GM12878 (cell line): ENCODE measurements around the gene SDK2. TPM values are rescaled to one million over a fixed set of nuclear protein-coding genes. Genes with fewer than 3 reads are reported as not detected.

Source experiments
- ATAC-seq: fragments of 200-7000 bp; cut with Tn5 transposase; 3 replicates; pipeline ENCODE4 v1.9.1; 2020; ENCODE audit warnings: mild to moderate bottlenecking, moderate library complexity
- BruUV-seq: library from RNA; stranded (reverse); fragments of 400-500 nt; replicated peaks from 2 replicates; lab custom pipeline; 2021; lab: Mats Ljungman, UMichigan
- CTCF ChIA-PET: fragments of 300-600 bp; sonication (Branson Sonifier 250); formaldehyde crosslinking; extraction: SDS; loops from one replicate; lab custom pipeline; 2021; ENCODE audit warnings: inconsistent platforms; lab: Yijun Ruan, JAX
- POLR2A ChIA-PET: fragments of 350-600 bp; formaldehyde crosslinking; extraction: SDS; loops from one replicate; lab custom pipeline; 2021; ENCODE audit warnings: inconsistent platforms; lab: Charles Lee
- RAD21 ChIA-PET: fragments of 300-600 bp; sonication (Branson Sonifier 250); formaldehyde crosslinking; loops from one replicate; lab custom pipeline; 2023; ENCODE audit warnings: antibody characterized with exemption; ENCODE audit not compliant: unreplicated experiment; lab: Charles Lee
- SMC1A ChIA-PET: fragments of 300-600 bp; sonication (Branson Sonifier 250); formaldehyde crosslinking; loops from one replicate; lab custom pipeline; 2023; ENCODE audit not compliant: unreplicated experiment, uncharacterized antibody; lab: Charles Lee
- DNase-seq: peaks from one replicate; pipeline ENCODE4 v3.0.0-alpha.2; 2011; ENCODE audit warnings: low read depth, low spot score
- FAIRE-seq: peaks from 3 replicates; lab custom pipeline; 2011; peaks lifted over from hg19 to GRCh38; lab: Jason Lieb, UNC
- H2AFZ ChIP-seq: 2 replicates; pipeline ENCODE4 v1.6.0; 2011; ENCODE audit warnings: low read depth, low read length, control low read depth; ENCODE audit not compliant: control insufficient read depth
- H3K27ac ChIP-seq: 2 replicates; pipeline ENCODE4 v1.5.1; 2011; ENCODE audit warnings: control low read depth; ENCODE audit not compliant: control insufficient read depth, insufficient read depth
- H3K27me3 ChIP-seq, 2 experiments: replicated peaks in 1 of 2; 2 replicates each; pipeline versions ENCODE4 v1.6.0 to v1.6.1; 2011; ENCODE audit warnings: low read length in 1 of 2; ENCODE audit not compliant: control insufficient read depth in 2 of 2, insufficient read depth in 2 of 2
- H3K36me3 ChIP-seq, 2 experiments: 2 replicates each; pipeline ENCODE4 v1.5.1; 2011; ENCODE audit warnings: low read length in 1 of 2; ENCODE audit not compliant: control insufficient read depth in 2 of 2, insufficient read depth in 2 of 2
- H3K4me1 ChIP-seq: 2 replicates; pipeline ENCODE4 v1.6.1; 2011; ENCODE audit warnings: mild to moderate bottlenecking, low read length, moderate library complexity, mixed read lengths; ENCODE audit not compliant: control insufficient read depth, insufficient read depth
- H3K4me2 ChIP-seq: 2 replicates; pipeline ENCODE4 v1.6.0; 2011; ENCODE audit warnings: control low read depth; ENCODE audit not compliant: control insufficient read depth, insufficient read depth
- H3K4me3 ChIP-seq: fragments of 200-600 bp; sonication (generic); 2 replicates; pipeline ENCODE4 v1.5.1; 2016
- H3K79me2 ChIP-seq: 2 replicates; pipeline ENCODE4 v1.6.0; 2011; ENCODE audit warnings: low read length; ENCODE audit not compliant: control insufficient read depth, insufficient read depth
- H3K9ac ChIP-seq: 2 replicates; pipeline ENCODE4 v1.8.0; 2011; ENCODE audit warnings: low read length, control low read depth, mixed read lengths; ENCODE audit not compliant: control insufficient read depth, insufficient read depth
- H3K9me3 ChIP-seq: replicated peaks from 3 replicates; pipeline ENCODE4 v1.5.1; 2011; ENCODE audit warnings: mild to moderate bottlenecking, low read length; ENCODE audit not compliant: control insufficient read depth, insufficient read depth
- H4K20me1 ChIP-seq: 2 replicates; pipeline ENCODE4 v1.6.0; 2011; ENCODE audit not compliant: control insufficient read depth, insufficient read depth
- CREB1 ChIP-seq: IDR thresholded peaks from 2 replicates; pipeline ENCODE4 v1.6.1; 2012; ENCODE audit warnings: low read depth, mild to moderate bottlenecking, inconsistent platforms
- EED ChIP-seq: sonication (generic); IDR thresholded peaks from 2 replicates; pipeline ENCODE4 v1.6.1; 2016; ENCODE audit warnings: antibody characterized with exemption, low read depth
- SMAD5 ChIP-seq: IDR thresholded peaks from 2 replicates; pipeline ENCODE4 v1.6.1; 2016; ENCODE audit warnings: antibody characterized with exemption, low read depth
- in situ Hi-C: fragments of 300-500 bp; cut with MboI; formaldehyde crosslinking; loops from 9 replicates; pipeline ENCODE4 v1.14.3; 2018; ENCODE audit warnings: mixed read lengths
- intact Hi-C: fragments of 100-400 bp; cut with micrococcal nuclease; formaldehyde crosslinking; loops from one replicate; pipeline ENCODE4 v1.14.2; 2022; ENCODE audit not compliant: unreplicated experiment
- polyA plus RNA-seq, 11 experiments: library from polyadenylated mRNA; depleted of rRNA in 4 of 11; unstranded in 6 of 11; stranded (reverse) in 5 of 11; fragments of >200 nt; fragmentation: Nextera tagmentation in 4 of 11; fragmentation: Illumina TruSeq in 1 of 11; extraction: Ambion mirVana in 4 of 11; extraction: Trizol in 1 of 11; gene quantifications; 1 replicate in 1 of 11; 2 replicates in 10 of 11; pipeline versions ENCODE4 v1.2.1 to v1.2.3, GENCODE V29; 2011 to 2016; ENCODE audit warnings: inconsistent platforms in 2 of 11, missing spikeins in 2 of 11, low read depth in 1 of 11
- total RNA-seq, 4 experiments: library from RNA; depleted of rRNA in 3 of 4; stranded (reverse); fragments of >200 nt in 3 of 4; fragmentation: Illumina TruSeq in 1 of 4; extraction: Trizol in 1 of 4; gene quantifications; 2 replicates each; pipeline versions ENCODE4 v1.2.1 to v1.2.3, GENCODE V29; 2013 to 2021
- TF ChIP-seq, protein P1 (sequence below): fragments of 450-650 bp; IDR thresholded peaks from 2 replicates; pipeline ENCODE4 v1.6.1; 2017; ENCODE audit warnings: mild to moderate bottlenecking, moderate library complexity

Gene SDK2
- total and polyA plus RNA-seq, 10 of the 15 experiments (the other 5 are each of a cell fraction or from before 2014, with no cell fraction given): 0.03 to 0.08 (median 0.03) TPM; not detected in 7

DNA sequence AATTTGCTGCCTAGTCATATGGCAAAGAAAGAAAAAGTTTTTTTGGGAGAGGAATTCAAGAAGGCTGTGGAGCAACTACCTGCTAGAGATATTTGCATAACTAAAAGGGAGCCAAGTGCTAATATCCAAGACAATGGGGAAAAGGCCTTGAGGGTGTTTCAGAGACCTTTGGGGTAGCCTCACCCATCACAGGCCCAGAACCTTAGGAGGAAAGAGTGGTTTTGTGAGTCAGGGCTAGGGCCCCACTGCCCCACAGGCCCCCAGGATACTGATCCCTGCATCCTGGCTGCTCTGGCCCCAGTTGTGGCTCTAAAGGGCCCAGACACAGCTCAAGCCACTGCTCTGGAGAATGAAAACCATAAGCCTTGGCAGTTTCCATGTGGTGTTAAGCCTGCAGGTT, 41.9 kb upstream of the SDK2 start:
- ATAC-seq (no peak), DNase-seq (no peak)
- in situ Hi-C loops: no loop called here

More for the DNA sequence above, 41.9 kb upstream of the SDK2 start:
- ChIA-PET CTCF (no interaction called here), POLR2A (no interaction called here), SMC1A (no interaction called here), RAD21 (no interaction called here)
- H3K79me2 ChIP-seq: no peaks in the 10 kb centered on the region
- H3K4me1 ChIP-seq: no peaks in the 10 kb centered on the region
- H4K20me1 ChIP-seq: no peaks in the 10 kb centered on the region
- FAIRE-seq: no peak
- intact Hi-C loops: no loop called here
- H3K4me2 ChIP-seq: no peak overlapping the region
- no peak for TF ChIP-seq SMAD5
- TF ChIP-seq, protein P1, sequence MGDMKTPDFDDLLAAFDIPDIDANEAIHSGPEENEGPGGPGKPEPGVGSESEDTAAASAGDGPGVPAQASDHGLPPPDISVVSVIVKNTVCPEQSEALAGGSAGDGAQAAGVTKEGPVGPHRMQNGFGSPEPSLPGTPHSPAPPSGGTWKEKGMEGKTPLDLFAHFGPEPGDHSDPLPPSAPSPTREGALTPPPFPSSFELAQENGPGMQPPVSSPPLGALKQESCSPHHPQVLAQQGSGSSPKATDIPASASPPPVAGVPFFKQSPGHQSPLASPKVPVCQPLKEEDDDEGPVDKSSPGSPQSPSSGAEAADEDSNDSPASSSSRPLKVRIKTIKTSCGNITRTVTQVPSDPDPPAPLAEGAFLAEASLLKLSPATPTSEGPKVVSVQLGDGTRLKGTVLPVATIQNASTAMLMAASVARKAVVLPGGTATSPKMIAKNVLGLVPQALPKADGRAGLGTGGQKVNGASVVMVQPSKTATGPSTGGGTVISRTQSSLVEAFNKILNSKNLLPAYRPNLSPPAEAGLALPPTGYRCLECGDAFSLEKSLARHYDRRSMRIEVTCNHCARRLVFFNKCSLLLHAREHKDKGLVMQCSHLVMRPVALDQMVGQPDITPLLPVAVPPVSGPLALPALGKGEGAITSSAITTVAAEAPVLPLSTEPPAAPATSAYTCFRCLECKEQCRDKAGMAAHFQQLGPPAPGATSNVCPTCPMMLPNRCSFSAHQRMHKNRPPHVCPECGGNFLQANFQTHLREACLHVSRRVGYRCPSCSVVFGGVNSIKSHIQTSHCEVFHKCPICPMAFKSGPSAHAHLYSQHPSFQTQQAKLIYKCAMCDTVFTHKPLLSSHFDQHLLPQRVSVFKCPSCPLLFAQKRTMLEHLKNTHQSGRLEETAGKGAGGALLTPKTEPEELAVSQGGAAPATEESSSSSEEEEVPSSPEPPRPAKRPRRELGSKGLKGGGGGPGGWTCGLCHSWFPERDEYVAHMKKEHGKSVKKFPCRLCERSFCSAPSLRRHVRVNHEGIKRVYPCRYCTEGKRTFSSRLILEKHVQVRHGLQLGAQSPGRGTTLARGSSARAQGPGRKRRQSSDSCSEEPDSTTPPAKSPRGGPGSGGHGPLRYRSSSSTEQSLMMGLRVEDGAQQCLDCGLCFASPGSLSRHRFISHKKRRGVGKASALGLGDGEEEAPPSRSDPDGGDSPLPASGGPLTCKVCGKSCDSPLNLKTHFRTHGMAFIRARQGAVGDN: no peak
- no peak for TF ChIP-seq EED
- TF ChIP-seq CREB1: no peak
- H2AFZ ChIP-seq: no peak overlapping the region
- no peaks in the 10 kb centered on the region for H3K9me3 ChIP-seq
- peaks cover 0 to 1% of the 10 kb centered on the region in 2 experiments; a peak in 1 of 4 replicates for H3K27me3 ChIP-seq
- BruUV-seq: no TSS peak
- no peak overlapping the region for H3K9ac ChIP-seq
- no peak overlapping the region for H3K4me3 ChIP-seq
- no peak overlapping the region for H3K27ac ChIP-seq
- no peaks in the 10 kb centered on the region for H3K36me3 ChIP-seq
